Cardiac muscle cell (in vitro differentiated cells and primary cell): ENCODE results near the gene ANKUB1. TPM values are rescaled to one million over a fixed set of nuclear protein-coding genes. Genes with fewer than 3 reads are reported as not detected.

Source experiments
- DNase-seq, 2 donors: peaks; one replicate each; pipeline versions ENCODE4 v3.0.0 to v3.0.0-alpha.2; 2010 to 2017; ENCODE audit warnings: low read depth in 1 of 2, low spot score in 1 of 2
- H3K27ac ChIP-seq: fragments of 200-600 bp; sonication (generic); 2 replicates; pipeline ENCODE4 v1.5.1; 2016
- H3K27me3 ChIP-seq: fragments of 200-600 bp; sonication (generic); 2 replicates; pipeline ENCODE4 v1.6.0; 2016; ENCODE audit warnings: control low read depth
- H3K36me3 ChIP-seq: fragments of 200-600 bp; sonication (generic); 2 replicates; pipeline ENCODE4 v1.5.1; 2016; ENCODE audit warnings: control low read depth
- H3K4me1 ChIP-seq: fragments of 200-600 bp; sonication (generic); 2 replicates; pipeline ENCODE4 v1.8.1; 2017; ENCODE audit warnings: low read depth, mild to moderate bottlenecking, mixed run types
- H3K4me3 ChIP-seq: fragments of 200-600 bp; sonication (generic); 2 replicates; pipeline ENCODE4 v1.5.1; 2016; ENCODE audit warnings: mild to moderate bottlenecking
- H3K9me3 ChIP-seq: fragments of 200-600 bp; sonication (generic); 2 replicates; pipeline ENCODE4 v1.5.1; 2017; ENCODE audit warnings: low read depth, mild to moderate bottlenecking, control low read depth
- CTCF ChIP-seq: IDR thresholded peaks from 2 replicates; pipeline ENCODE4 v1.5.1; 2012; ENCODE audit warnings: low read depth, mild to moderate bottlenecking, low read length
- polyA plus RNA-seq: library from polyadenylated mRNA; unstranded; fragments of >200 nt; fragmentation: Nextera tagmentation; extraction: Ambion mirVana; gene quantifications from 2 replicates; pipeline ENCODE4 v1.2.1, GENCODE V29; 2016
- total RNA-seq: library from RNA; depleted of rRNA; stranded (reverse); fragments of >200 nt; gene quantifications from 2 replicates; pipeline ENCODE4 v1.2.3, GENCODE V29; 2016

ANKUB1 gene
- total and polyA plus RNA-seq, 2 experiments from 2014 or later: not detected

GRCh38 chr3:149764302-149764701 is 28.1 kb downstream of the ANKUB1 start:
- H3K4me1 ChIP-seq: no peaks in the 10 kb centered on the region
- no peaks in the 10 kb centered on the region for H3K9me3 ChIP-seq
- no peaks in the 10 kb centered on the region for H3K36me3 ChIP-seq
- no peak overlapping the region for H3K4me3 ChIP-seq
- H3K27me3 ChIP-seq: peaks cover 36% of the 10 kb centered on the region
- H3K27ac ChIP-seq: no peak overlapping the region
- no peak for DNase-seq
- no peak for TF ChIP-seq CTCF

GRCh38 chr3:149763565-149764195 is 28.7 kb downstream of the ANKUB1 start:
- Histone ChIP-seq H3K9me3 (no peaks in the 10 kb centered on the region), H3K36me3 (no peaks in the 10 kb centered on the region), H3K27ac (no peak overlapping the region), H3K27me3 (peaks cover 36% of the 10 kb centered on the region), H3K4me3 (no peak overlapping the region), H3K4me1 (no peaks in the 10 kb centered on the region)
- TF ChIP-seq CTCF: no peak
- no peak for DNase-seq

GRCh38 chr3:149753717-149754116 is 38.6 kb downstream of the ANKUB1 start:
- H3K4me1 ChIP-seq: peaks cover 6% of the 10 kb centered on the region
- DNase-seq: peak in 1 of 2 donors; percentile 6
- H3K36me3 ChIP-seq: peaks cover 5% of the 10 kb centered on the region
- no peaks in the 10 kb centered on the region for H3K9me3 ChIP-seq
- no peak overlapping the region for H3K4me3 ChIP-seq
- TF ChIP-seq CTCF: no peak
- H3K27ac ChIP-seq: no peak overlapping the region
- H3K27me3 ChIP-seq: peaks cover 2% of the 10 kb centered on the region

- Histone ChIP-seq H3K36me3 (peaks cover 5% of the 10 kb centered on the region), H3K27me3 (no peaks in the 10 kb centered on the region), H3K4me3 (peak overlapping the region; percentile 93), H3K9me3 (no peaks in the 10 kb centered on the region), H3K27ac (no peak overlapping the region), H3K4me1 (peaks cover 6% of the 10 kb centered on the region)
- no peak for DNase-seq
- TF ChIP-seq CTCF: no peak
Measured at GRCh38 chr3:149752788-149753136, 39.6 kb downstream of the ANKUB1 start.

- Histone ChIP-seq H3K4me3 (peak within 1 kb of the TSS; percentile 93), H3K27ac (peak within 1 kb of the TSS; percentile 76), H3K4me1 (peaks cover 6% of the 10 kb centered on the region), H3K9me3 (no peaks in the 10 kb centered on the region), H3K36me3 (peaks cover 6% of the 10 kb centered on the region), H3K27me3 (no peaks in the 10 kb centered on the region)
- no peak for TF ChIP-seq CTCF
- DNase-seq: peak; percentile 89
Measured at GRCh38 chr3:149752051-149752787, 40.1 kb downstream of the ANKUB1 start, which contains the start of gene COMMD2. COMMD2 (minus strand) TSS chr3:149752489; CDS start chr3:149752444, 45 bp downstream.
